DOHH2 (cell line): Measurements from ENCODE around the gene GREB1.

Experiments used
- H3F3A ChIP-seq: fragments of 200-600 bp; sonication (generic), shearing (Covaris generic); 2 replicates; pipeline ENCODE4 v1.6.0; 2016; ENCODE audit warnings: antibody characterized with exemption, mild to moderate bottlenecking; ENCODE audit not compliant: control insufficient read depth, insufficient read depth
- H3K27ac ChIP-seq: fragments of 200-600 bp; sonication (generic); 2 replicates; pipeline ENCODE4 v1.5.1; 2014; ENCODE audit warnings: low read depth, mild to moderate bottlenecking, low read length, moderate library complexity
- H3K27me3 ChIP-seq: fragments of 200-600 bp; sonication (generic); 2 replicates; pipeline ENCODE4 v1.6.1; 2014; ENCODE audit warnings: mild to moderate bottlenecking, low read length, mixed read lengths; ENCODE audit not compliant: control insufficient read depth
- H3K36me3 ChIP-seq: fragments of 200-600 bp; sonication (generic); 2 replicates; pipeline ENCODE4 v1.6.1; 2014; ENCODE audit warnings: mild to moderate bottlenecking, low read length, moderate library complexity, mixed read lengths; ENCODE audit not compliant: control insufficient read depth
- H3K4me1 ChIP-seq: fragments of 200-600 bp; sonication (generic); 2 replicates; pipeline ENCODE4 v1.6.1; 2014; ENCODE audit warnings: mild to moderate bottlenecking, low read length, mixed read lengths; ENCODE audit not compliant: control insufficient read depth
- H3K4me2 ChIP-seq: fragments of 200-600 bp; sonication (generic); 2 replicates; pipeline ENCODE4 v1.6.0; 2014; ENCODE audit warnings: mild to moderate bottlenecking, low read length, moderate library complexity
- H3K4me3 ChIP-seq: fragments of 200-600 bp; sonication (generic); 2 replicates; pipeline ENCODE4 v1.5.1; 2014; ENCODE audit warnings: mild to moderate bottlenecking, low read length, mixed read lengths
- H3K79me2 ChIP-seq: fragments of 200-600 bp; sonication (generic); 2 replicates; pipeline ENCODE4 v1.6.1; 2014; ENCODE audit warnings: mild to moderate bottlenecking, low read length, mixed read lengths; ENCODE audit not compliant: control insufficient read depth
- H3K9me2 ChIP-seq: fragments of 200-600 bp; sonication (generic); replicated peaks from 2 replicates; pipeline ENCODE4 v1.6.1; 2014; ENCODE audit warnings: mild to moderate bottlenecking, low read length, mixed read lengths; ENCODE audit not compliant: control insufficient read depth
- H3K9me3 ChIP-seq: fragments of 200-600 bp; sonication (generic); 2 replicates; pipeline ENCODE4 v1.6.1; 2014; ENCODE audit warnings: antibody characterized with exemption, low read length, mixed read lengths; ENCODE audit not compliant: control insufficient read depth, insufficient read depth
- H4K20me1 ChIP-seq: fragments of 200-600 bp; sonication (generic); 2 replicates; pipeline ENCODE4 v1.6.0; 2014; ENCODE audit warnings: low read depth, mild to moderate bottlenecking, antibody characterized with exemption, low read length, moderate library complexity; ENCODE audit not compliant: control insufficient read depth, insufficient read depth
- EZH2phosphoT487 ChIP-seq: fragments of 200-600 bp; sonication (generic); IDR thresholded peaks from 2 replicates; pipeline ENCODE4 v1.6.1; 2017; ENCODE audit warnings: borderline replicate concordance, mild to moderate bottlenecking, antibody characterized with exemption, low read length, moderate library complexity, mixed read lengths
- TF ChIP-seq, protein P1 (sequence below): fragments of 200-600 bp; sonication (generic); IDR thresholded peaks from one replicate; pipeline ENCODE4 v1.5.1; 2014; ENCODE audit warnings: antibody characterized with exemption, mild to moderate bottlenecking, low read depth, low read length; ENCODE audit not compliant: poor library complexity, severe bottlenecking

The GREB1 gene

DNA sequence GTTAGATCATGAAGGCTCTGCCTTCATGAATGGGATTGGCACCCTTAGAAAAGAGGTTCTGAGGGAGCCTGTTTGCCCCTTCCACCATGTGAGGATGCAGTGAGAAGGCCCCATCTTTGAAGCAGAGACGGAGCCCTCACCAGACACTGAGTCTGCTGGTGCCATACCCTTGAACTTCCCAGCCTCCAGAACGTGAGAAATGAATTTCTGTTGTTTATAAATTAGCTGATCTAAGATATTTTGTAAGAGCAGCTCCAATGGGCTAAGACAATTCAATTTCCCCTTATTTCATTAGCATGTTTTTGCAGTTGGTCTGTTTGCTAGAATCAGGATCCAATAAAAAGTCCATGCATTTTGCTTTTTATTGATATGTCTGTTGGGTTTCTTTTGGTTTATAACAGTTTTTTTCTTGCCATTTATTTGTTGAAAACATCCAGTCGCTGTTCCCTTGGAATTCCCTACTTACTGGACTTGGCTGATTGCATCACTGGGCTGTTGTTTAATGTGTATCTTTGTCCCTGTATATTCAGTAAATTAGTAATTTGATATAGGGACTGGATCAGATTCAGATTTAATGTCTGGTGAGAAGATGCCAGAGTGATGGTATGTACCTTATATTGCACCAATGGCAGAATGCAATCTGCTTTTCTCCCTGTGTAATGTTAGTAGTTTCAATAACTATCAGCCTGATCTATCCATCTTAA, 24.0 kb upstream of the GREB1 start:
- Histone ChIP-seq H3F3A (no peaks in the 10 kb centered on the region), H3K27ac (no peak overlapping the region), H3K27me3 (no peaks in the 10 kb centered on the region), H3K4me3 (no peak overlapping the region), H3K79me2 (no peaks in the 10 kb centered on the region), H3K36me3 (no peaks in the 10 kb centered on the region), H4K20me1 (no peaks in the 10 kb centered on the region), H3K9me2 (no peaks in the 10 kb centered on the region), H3K4me1 (no peaks in the 10 kb centered on the region), H3K9me3 (no peaks in the 10 kb centered on the region), H3K4me2 (no peak overlapping the region)
- no peak for TF ChIP-seq EZH2phosphoT487

DNA sequence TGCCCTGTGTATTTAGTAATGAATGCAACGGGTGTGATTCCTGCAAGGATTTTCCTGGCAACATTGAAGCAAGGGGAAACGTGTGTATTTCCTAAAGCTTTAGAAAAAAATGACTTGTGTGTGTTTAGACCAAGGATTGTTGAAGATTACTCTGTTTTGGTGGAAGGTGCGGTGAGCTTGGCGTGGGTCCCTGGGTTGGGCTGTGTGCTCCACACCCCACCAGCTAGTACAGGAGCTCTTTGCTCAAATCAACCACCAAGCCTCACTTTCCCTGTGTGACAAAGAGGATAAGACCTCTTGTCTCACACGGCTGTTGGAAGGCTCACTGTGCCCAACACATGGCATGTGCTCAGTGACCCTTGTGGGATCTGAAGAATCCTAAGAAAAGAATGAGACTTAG, 21.4 kb upstream of the GREB1 start:
- TF ChIP-seq, protein P1, sequence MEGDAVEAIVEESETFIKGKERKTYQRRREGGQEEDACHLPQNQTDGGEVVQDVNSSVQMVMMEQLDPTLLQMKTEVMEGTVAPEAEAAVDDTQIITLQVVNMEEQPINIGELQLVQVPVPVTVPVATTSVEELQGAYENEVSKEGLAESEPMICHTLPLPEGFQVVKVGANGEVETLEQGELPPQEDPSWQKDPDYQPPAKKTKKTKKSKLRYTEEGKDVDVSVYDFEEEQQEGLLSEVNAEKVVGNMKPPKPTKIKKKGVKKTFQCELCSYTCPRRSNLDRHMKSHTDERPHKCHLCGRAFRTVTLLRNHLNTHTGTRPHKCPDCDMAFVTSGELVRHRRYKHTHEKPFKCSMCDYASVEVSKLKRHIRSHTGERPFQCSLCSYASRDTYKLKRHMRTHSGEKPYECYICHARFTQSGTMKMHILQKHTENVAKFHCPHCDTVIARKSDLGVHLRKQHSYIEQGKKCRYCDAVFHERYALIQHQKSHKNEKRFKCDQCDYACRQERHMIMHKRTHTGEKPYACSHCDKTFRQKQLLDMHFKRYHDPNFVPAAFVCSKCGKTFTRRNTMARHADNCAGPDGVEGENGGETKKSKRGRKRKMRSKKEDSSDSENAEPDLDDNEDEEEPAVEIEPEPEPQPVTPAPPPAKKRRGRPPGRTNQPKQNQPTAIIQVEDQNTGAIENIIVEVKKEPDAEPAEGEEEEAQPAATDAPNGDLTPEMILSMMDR, result no peak
- TF ChIP-seq EZH2phosphoT487, result no peak
- no peaks in the 10 kb centered on the region for H3K4me1 ChIP-seq
- H3K27ac ChIP-seq, result no peak overlapping the region
- H3K27me3 ChIP-seq, result no peaks in the 10 kb centered on the region
- H3F3A ChIP-seq, result no peaks in the 10 kb centered on the region
- no peaks in the 10 kb centered on the region for H4K20me1 ChIP-seq
- no peak overlapping the region for H3K4me3 ChIP-seq
- H3K4me2 ChIP-seq, result no peak overlapping the region
- H3K36me3 ChIP-seq, result no peaks in the 10 kb centered on the region
- no peaks in the 10 kb centered on the region for H3K79me2 ChIP-seq
- H3K9me2 ChIP-seq, result no peaks in the 10 kb centered on the region
- H3K9me3 ChIP-seq, result no peaks in the 10 kb centered on the region

DNA sequence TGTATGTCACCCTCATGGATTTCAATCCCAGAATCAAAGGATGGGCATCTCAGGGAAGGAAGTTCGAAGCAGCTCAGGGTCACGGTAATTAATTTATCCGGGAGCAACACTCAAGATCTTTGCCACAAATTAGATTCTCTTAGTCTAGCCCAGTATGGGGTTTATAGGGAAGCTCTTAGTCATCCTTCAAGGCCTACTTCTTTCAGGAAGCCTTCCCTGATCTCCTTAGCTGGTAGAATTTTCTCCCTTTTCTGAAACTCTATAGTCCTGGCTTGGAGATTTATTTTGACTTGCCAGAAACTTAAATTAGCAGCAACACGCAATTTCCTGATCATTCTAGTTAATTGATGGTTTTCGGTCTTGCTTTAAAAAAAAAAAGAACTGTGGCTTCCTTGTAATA, 20.5 kb upstream of the GREB1 start:
- Histone ChIP-seq H3K4me1 (no peaks in the 10 kb centered on the region), H3K9me3 (no peaks in the 10 kb centered on the region), H3K4me2 (no peak overlapping the region), H3K79me2 (no peaks in the 10 kb centered on the region), H4K20me1 (no peaks in the 10 kb centered on the region), H3K36me3 (no peaks in the 10 kb centered on the region), H3K27ac (no peak overlapping the region), H3K27me3 (no peaks in the 10 kb centered on the region), H3K4me3 (no peak overlapping the region), H3F3A (no peaks in the 10 kb centered on the region), H3K9me2 (no peaks in the 10 kb centered on the region)
- TF ChIP-seq, protein P1, result no peak
- TF ChIP-seq EZH2phosphoT487, result no peak

DNA sequence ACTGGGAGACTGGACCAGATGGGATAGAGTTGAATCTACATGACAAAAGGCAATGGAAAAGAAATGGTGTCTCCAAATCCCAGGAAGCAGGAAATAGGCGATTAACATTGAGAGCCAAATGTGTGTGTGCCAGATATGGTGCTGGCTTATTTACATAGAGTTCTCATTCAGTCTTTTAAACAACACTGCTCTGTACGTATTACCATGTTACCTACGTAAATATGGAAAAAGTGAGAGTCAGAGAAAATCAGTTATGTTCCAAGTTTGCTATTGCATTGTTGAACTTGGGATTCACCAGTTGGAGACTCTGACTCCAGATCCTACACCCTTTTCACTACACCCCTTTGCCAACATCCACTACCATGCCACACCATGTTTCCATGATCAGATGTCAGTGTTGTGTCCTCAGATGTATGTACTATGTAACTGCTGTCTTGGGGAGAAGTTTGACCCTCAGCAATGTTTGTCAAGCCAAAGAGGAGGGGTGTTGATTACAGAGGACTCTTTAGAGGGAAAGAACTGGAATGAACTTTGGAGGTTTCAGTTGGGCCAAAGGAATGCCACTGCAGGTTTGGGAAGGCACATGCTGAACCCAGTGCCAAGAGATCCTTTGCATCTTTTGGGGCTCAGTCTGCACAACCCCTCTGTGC, 19.6 kb upstream of the GREB1 start:
- no peaks in the 10 kb centered on the region for H4K20me1 ChIP-seq
- no peaks in the 10 kb centered on the region for H3K79me2 ChIP-seq
- H3K27ac ChIP-seq, result no peak overlapping the region
- H3K27me3 ChIP-seq, result no peaks in the 10 kb centered on the region
- H3K9me2 ChIP-seq, result no peaks in the 10 kb centered on the region
- no peak overlapping the region for H3K4me3 ChIP-seq
- no peaks in the 10 kb centered on the region for H3K36me3 ChIP-seq
- no peaks in the 10 kb centered on the region for H3K9me3 ChIP-seq
- no peaks in the 10 kb centered on the region for H3K4me1 ChIP-seq
- no peaks in the 10 kb centered on the region for H3F3A ChIP-seq
- TF ChIP-seq EZH2phosphoT487, result no peak
- TF ChIP-seq, protein P1, result no peak
- no peak overlapping the region for H3K4me2 ChIP-seq
